ENCODE data around the gene LBX1.
A peak's percentile ranks its signal among the peaks of the same experiment; 100 is the strongest.

- TF ChIP-seq CTCF (IDR thresholded peaks at IDR 0.05) (peak; percentile 56 to 59 (median 59)), POLR2A (IDR thresholded peaks at IDR 0.05) (no peak)
Observed at GRCh38 chr10:101272229-101272868, 43.1 kb upstream of the LBX1 start.
